ENCODE results near the gene SLC13A3. TPM values are rescaled to one million over a fixed set of nuclear protein-coding genes. Genes with fewer than 3 reads are reported as not detected.

SLC13A3 gene
- total and polyA plus RNA-seq, 2 donors (not counting 3 experiments of a cell fraction or from before 2014, with no cell fraction given): 0.11 to 0.40 TPM

GRCh38 chr20:46637020-46637419 lies 14.2 kb downstream of the SLC13A3 start:
- dilution Hi-C loops (cut with MboI; ENCODE audit: extremely low pct_ligation_motif_present, low sequenced_read_pairs): no loop called here
- BruUV-seq (replicated peaks): no TSS peak
- H3K36me3 ChIP-seq (ENCODE audit: control insufficient read depth in 2 of 2, extremely low read depth in 1 of 2, insufficient read depth in 2 of 2, low read length in 2 of 2): no peaks in the 10 kb centered on the region
- H3K4me1 ChIP-seq (ENCODE audit: control insufficient read depth, extremely low read depth, insufficient read depth, low read length): no peaks in the 10 kb centered on the region
- TF ChIP-seq JUN (IDR thresholded peaks at IDR 0.05; ENCODE audit: borderline replicate concordance, insufficient read depth, insufficient read length, low read depth): no peak
- TF ChIP-seq POLR2AphosphoS5 (IDR thresholded peaks at IDR 0.05; ENCODE audit: insufficient read depth, low read depth, low read length): no peak
- no peak for TF ChIP-seq MAX (IDR thresholded peaks at IDR 0.05; ENCODE audit: insufficient read depth, insufficient read length)
- no peak for TF ChIP-seq EZH2 (IDR thresholded peaks at IDR 0.05; ENCODE audit: borderline replicate concordance, low read depth, low read length, severe bottlenecking)
- DNase-seq (ENCODE audit: low read depth, low spot score) (no peak), FAIRE-seq (no peak)
- CTCF ChIA-PET: no interaction called here
- no peak overlapping the region for H3K4me2 ChIP-seq (ENCODE audit: insufficient read depth, low read length)
- POLR2A ChIA-PET: no interaction called here
- intact Hi-C loops (cut with micrococcal nuclease): no loop called here
- no peaks in the 10 kb centered on the region for H3K79me2 ChIP-seq (ENCODE audit: control insufficient read depth, insufficient read depth, low read length)
- H3K9me1 ChIP-seq (replicated peaks; ENCODE audit: control insufficient read depth, extremely low read depth, insufficient read depth, low read length): no peaks in the 10 kb centered on the region
- H3K4me3 ChIP-seq (replicated peaks in 1 of 3; ENCODE audit: insufficient read depth in 1 of 3, low read depth in 1 of 3, low read length in 3 of 3): no peak overlapping the region
- no peak overlapping the region for H3K27ac ChIP-seq (ENCODE audit: insufficient read depth, low read depth, low read length)
- no peaks in the 10 kb centered on the region for H4K20me1 ChIP-seq (replicated peaks; ENCODE audit: control insufficient read depth, extremely low read depth, insufficient read depth, low read length)
- H3K9me3 ChIP-seq (replicated peaks; ENCODE audit: control insufficient read depth, insufficient read depth, low read length): no peaks in the 10 kb centered on the region
- no peak overlapping the region for H3K9ac ChIP-seq (replicated peaks; ENCODE audit: extremely low read depth, insufficient read depth, low read length)
- H2AFZ ChIP-seq (ENCODE audit: low read depth, low read length): no peak overlapping the region
- H3K27me3 ChIP-seq (ENCODE audit: control insufficient read depth in 2 of 2, insufficient read depth in 2 of 2, low read length in 2 of 2): no peaks in the 10 kb centered on the region

GRCh38 chr20:46636514-46636913 lies 14.7 kb downstream of the SLC13A3 start:
- H3K4me1 ChIP-seq (ENCODE audit: control insufficient read depth, extremely low read depth, insufficient read depth, low read length): no peaks in the 10 kb centered on the region
- H3K4me3 ChIP-seq (replicated peaks in 1 of 3; ENCODE audit: insufficient read depth in 1 of 3, low read depth in 1 of 3, low read length in 3 of 3): no peak overlapping the region
- H3K9me3 ChIP-seq (replicated peaks; ENCODE audit: control insufficient read depth, insufficient read depth, low read length): no peaks in the 10 kb centered on the region
- no peak overlapping the region for H3K9ac ChIP-seq (replicated peaks; ENCODE audit: extremely low read depth, insufficient read depth, low read length)
- no peaks in the 10 kb centered on the region for H3K27me3 ChIP-seq (ENCODE audit: control insufficient read depth in 2 of 2, insufficient read depth in 2 of 2, low read length in 2 of 2)
- FAIRE-seq (no peak), DNase-seq (ENCODE audit: low read depth, low spot score) (no peak)
- TF ChIP-seq CTCF (IDR thresholded peaks at IDR 0.05; ENCODE audit: extremely low read depth in 1 of 2, insufficient read depth in 1 of 2, low read depth in 1 of 2, low read length in 2 of 2): no peak
- TF ChIP-seq MAX (IDR thresholded peaks at IDR 0.05; ENCODE audit: insufficient read depth, insufficient read length): no peak
- TF ChIP-seq MYC (IDR thresholded peaks at IDR 0.05; ENCODE audit: low read depth, low read length): no peak
- TF ChIP-seq POLR2AphosphoS5 (IDR thresholded peaks at IDR 0.05; ENCODE audit: insufficient read depth, low read depth, low read length): no peak
- no peak for TF ChIP-seq POLR2A (IDR thresholded peaks at IDR 0.05; ENCODE audit: low read depth, low read length)
- no peak for TF ChIP-seq FOS (IDR thresholded peaks at IDR 0.05; ENCODE audit: borderline replicate concordance, insufficient read depth, low read length)
- no peak for TF ChIP-seq EZH2 (IDR thresholded peaks at IDR 0.05; ENCODE audit: borderline replicate concordance, low read depth, low read length, severe bottlenecking)
- no peak for TF ChIP-seq GATA2 (IDR thresholded peaks at IDR 0.05; ENCODE audit: insufficient read depth, insufficient read length, low read depth, low read length)
- dilution Hi-C loops (cut with MboI; ENCODE audit: extremely low pct_ligation_motif_present, low sequenced_read_pairs) (no loop called here), intact Hi-C loops (cut with micrococcal nuclease) (no loop called here)
- no peaks in the 10 kb centered on the region for H3K79me2 ChIP-seq (ENCODE audit: control insufficient read depth, insufficient read depth, low read length)
- ChIA-PET POLR2A (no interaction called here), CTCF (no interaction called here)
- no peak overlapping the region for H2AFZ ChIP-seq (ENCODE audit: low read depth, low read length)
- H3K9me1 ChIP-seq (replicated peaks; ENCODE audit: control insufficient read depth, extremely low read depth, insufficient read depth, low read length): no peaks in the 10 kb centered on the region
- H3K4me2 ChIP-seq (ENCODE audit: insufficient read depth, low read length): no peak overlapping the region
- no peaks in the 10 kb centered on the region for H3K36me3 ChIP-seq (ENCODE audit: control insufficient read depth in 2 of 2, extremely low read depth in 1 of 2, insufficient read depth in 2 of 2, low read length in 2 of 2)
- H4K20me1 ChIP-seq (replicated peaks; ENCODE audit: control insufficient read depth, extremely low read depth, insufficient read depth, low read length): no peaks in the 10 kb centered on the region
- no TSS peak for BruUV-seq (replicated peaks)
- no peak overlapping the region for H3K27ac ChIP-seq (ENCODE audit: insufficient read depth, low read depth, low read length)
